HUES6 (cell line): ENCODE measurements around the gene FAM120A.
A peak's percentile ranks its signal among the peaks of the same experiment; 100 is the strongest.

Experiments
- H3K27ac ChIP-seq: 2 replicates; pipeline ENCODE4 v1.7.0; 2013; ENCODE audit warnings: low read depth, mild to moderate bottlenecking, low read length, inconsistent platforms
- H3K27me3 ChIP-seq: 2 replicates; pipeline ENCODE4 v1.6.1; 2013; ENCODE audit warnings: low read length; ENCODE audit not compliant: control insufficient read depth, insufficient read depth
- H3K36me3 ChIP-seq: 2 replicates; pipeline ENCODE4 v1.6.1; 2013; ENCODE audit warnings: low read length; ENCODE audit not compliant: control insufficient read depth, insufficient read depth
- H3K4me1 ChIP-seq: 2 replicates; pipeline ENCODE4 v1.6.1; 2013; ENCODE audit warnings: low read length; ENCODE audit not compliant: control insufficient read depth, insufficient read depth
- H3K4me3 ChIP-seq: 2 replicates; pipeline ENCODE4 v1.5.1; 2013; ENCODE audit warnings: low read depth, low read length
- H3K9ac ChIP-seq: one replicate; pipeline ENCODE4 v1.6.1; 2013; ENCODE audit warnings: mild to moderate bottlenecking, low read length
- H3K9me3 ChIP-seq: 2 replicates; pipeline ENCODE4 v1.6.1; 2013; ENCODE audit warnings: low read depth, low read length; ENCODE audit not compliant: control insufficient read depth, insufficient read depth

The FAM120A gene

GRCh38 chr9:93574091-93574899 lies 122.8 kb downstream of the FAM120A start:
- Histone ChIP-seq H3K36me3 (no peaks in the 10 kb centered on the region), H3K4me1 (peaks cover 24% of the 10 kb centered on the region), H3K9me3 (peaks cover 5% of the 10 kb centered on the region; the same call in 1 of the 2 replicates), H3K27ac (no peak overlapping the region), H3K27me3 (peaks cover 4% of the 10 kb centered on the region), H3K4me3 (no peak overlapping the region), H3K9ac (no peak overlapping the region)

- peaks cover 5% of the 10 kb centered on the region; the same call in 1 of the 2 replicates for H3K9me3 ChIP-seq
- H3K27ac ChIP-seq: no peak overlapping the region
- H3K36me3 ChIP-seq: no peaks in the 10 kb centered on the region
- H3K27me3 ChIP-seq: peaks cover 4% of the 10 kb centered on the region
- H3K4me3 ChIP-seq: peak overlapping the region; percentile 84
- peaks cover 24% of the 10 kb centered on the region for H3K4me1 ChIP-seq
- H3K9ac ChIP-seq: peak overlapping the region; percentile 65
Observed at GRCh38 chr9:93574900-93575795, 123.7 kb downstream of the FAM120A start.

GRCh38 chr9:93575796-93576257 lies 124.3 kb downstream of the FAM120A start:
- Histone ChIP-seq H3K36me3 (no peaks in the 10 kb centered on the region), H3K4me1 (peaks cover 24% of the 10 kb centered on the region), H3K4me3 (peak overlapping the region; percentile 84), H3K27ac (no peak overlapping the region), H3K9ac (peak overlapping the region; percentile 65), H3K9me3 (peaks cover 4% of the 10 kb centered on the region; the same call in 1 of the 2 replicates), H3K27me3 (peaks cover 4% of the 10 kb centered on the region)

GRCh38 chr9:93576258-93577077 lies 125.0 kb downstream of the FAM120A start, which contains the start of gene PHF2:
Gene PHF2 (plus strand): TSS chr9:93576584. CDS start chr9:93576774, 190 bp downstream.
- Histone ChIP-seq H3K36me3 (no peaks in the 10 kb centered on the region), H3K4me3 (peak within 1 kb of the TSS; percentile 84), H3K27me3 (peaks cover 4% of the 10 kb centered on the region), H3K9me3 (no peaks in the 10 kb centered on the region), H3K4me1 (peaks cover 24% of the 10 kb centered on the region), H3K9ac (peak within 1 kb of the TSS; percentile 66), H3K27ac (no peak within 1 kb of the TSS)

GRCh38 chr9:93577078-93577974 lies 125.8 kb downstream of the FAM120A start:
- peak overlapping the region; percentile 65 for H3K4me3 ChIP-seq
- no peaks in the 10 kb centered on the region for H3K9me3 ChIP-seq
- peaks cover 29% of the 10 kb centered on the region for H3K4me1 ChIP-seq
- peaks cover 4% of the 10 kb centered on the region for H3K27me3 ChIP-seq
- H3K9ac ChIP-seq: peak overlapping the region; percentile 66
- H3K36me3 ChIP-seq: no peaks in the 10 kb centered on the region
- no peak overlapping the region for H3K27ac ChIP-seq

GRCh38 chr9:93577975-93578682 lies 126.6 kb downstream of the FAM120A start:
- Histone ChIP-seq H3K4me1 (peaks cover 31% of the 10 kb centered on the region), H3K9me3 (no peaks in the 10 kb centered on the region), H3K36me3 (no peaks in the 10 kb centered on the region), H3K9ac (no peak overlapping the region), H3K27me3 (peaks cover 4% of the 10 kb centered on the region), H3K4me3 (peak overlapping the region; percentile 65), H3K27ac (no peak overlapping the region)

GRCh38 chr9:93578844-93579243 lies 127.4 kb downstream of the FAM120A start:
- Histone ChIP-seq H3K9me3 (no peaks in the 10 kb centered on the region), H3K27me3 (peaks cover 4% of the 10 kb centered on the region), H3K4me1 (peaks cover 31% of the 10 kb centered on the region), H3K4me3 (no peak overlapping the region), H3K36me3 (no peaks in the 10 kb centered on the region), H3K27ac (no peak overlapping the region), H3K9ac (no peak overlapping the region)

GRCh38 chr9:93579711-93580516 lies 128.4 kb downstream of the FAM120A start:
- H3K4me3 ChIP-seq: no peak overlapping the region
- H3K4me1 ChIP-seq: peaks cover 21% of the 10 kb centered on the region
- peaks cover 4% of the 10 kb centered on the region for H3K27me3 ChIP-seq
- no peak overlapping the region for H3K9ac ChIP-seq
- no peaks in the 10 kb centered on the region; the same call in 1 of the 2 replicates for H3K9me3 ChIP-seq
- H3K27ac ChIP-seq: no peak overlapping the region
- no peaks in the 10 kb centered on the region for H3K36me3 ChIP-seq
